ENCODE measurements around the gene PRKRA.
"Not testable (repeated sequence)": the region's sequence is repeated elsewhere in the genome, so short reads cannot be mapped to it uniquely, and the experiment has no call there.

GRCh38 chr2:178471313-178471712 is 20.3 kb upstream of the PRKRA start:
- TF ChIP-seq, protein P1, sequence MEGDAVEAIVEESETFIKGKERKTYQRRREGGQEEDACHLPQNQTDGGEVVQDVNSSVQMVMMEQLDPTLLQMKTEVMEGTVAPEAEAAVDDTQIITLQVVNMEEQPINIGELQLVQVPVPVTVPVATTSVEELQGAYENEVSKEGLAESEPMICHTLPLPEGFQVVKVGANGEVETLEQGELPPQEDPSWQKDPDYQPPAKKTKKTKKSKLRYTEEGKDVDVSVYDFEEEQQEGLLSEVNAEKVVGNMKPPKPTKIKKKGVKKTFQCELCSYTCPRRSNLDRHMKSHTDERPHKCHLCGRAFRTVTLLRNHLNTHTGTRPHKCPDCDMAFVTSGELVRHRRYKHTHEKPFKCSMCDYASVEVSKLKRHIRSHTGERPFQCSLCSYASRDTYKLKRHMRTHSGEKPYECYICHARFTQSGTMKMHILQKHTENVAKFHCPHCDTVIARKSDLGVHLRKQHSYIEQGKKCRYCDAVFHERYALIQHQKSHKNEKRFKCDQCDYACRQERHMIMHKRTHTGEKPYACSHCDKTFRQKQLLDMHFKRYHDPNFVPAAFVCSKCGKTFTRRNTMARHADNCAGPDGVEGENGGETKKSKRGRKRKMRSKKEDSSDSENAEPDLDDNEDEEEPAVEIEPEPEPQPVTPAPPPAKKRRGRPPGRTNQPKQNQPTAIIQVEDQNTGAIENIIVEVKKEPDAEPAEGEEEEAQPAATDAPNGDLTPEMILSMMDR (IDR thresholded peaks at IDR 0.05; ENCODE audit: poor library complexity, severe bottlenecking) = not testable (repeated sequence)
- TF ChIP-seq EP300 (conservative IDR thresholded peaks at IDR 0.05; ENCODE audit: poor library complexity, severe bottlenecking); REST (IDR thresholded peaks at IDR 0.05; ENCODE audit: borderline replicate concordance); RAD21 (conservative IDR thresholded peaks at IDR 0.05); MXI1 (conservative IDR thresholded peaks at IDR 0.05; ENCODE audit: poor library complexity, severe bottlenecking); TAF1 (IDR thresholded peaks at IDR 0.05; ENCODE audit: low read depth); EZH2 (IDR thresholded peaks at IDR 0.05; ENCODE audit: borderline replicate concordance, insufficient read depth, low read length, poor library complexity, severe bottlenecking); POLR2AphosphoS5 (IDR thresholded peaks at IDR 0.05): not testable (repeated sequence)
